ENCODE data around the gene KDM4D.
"Not testable (repeated sequence)": the region's sequence is repeated elsewhere in the genome, so short reads cannot be mapped to it uniquely, and the experiment has no call there.

Gene KDM4D

DNA sequence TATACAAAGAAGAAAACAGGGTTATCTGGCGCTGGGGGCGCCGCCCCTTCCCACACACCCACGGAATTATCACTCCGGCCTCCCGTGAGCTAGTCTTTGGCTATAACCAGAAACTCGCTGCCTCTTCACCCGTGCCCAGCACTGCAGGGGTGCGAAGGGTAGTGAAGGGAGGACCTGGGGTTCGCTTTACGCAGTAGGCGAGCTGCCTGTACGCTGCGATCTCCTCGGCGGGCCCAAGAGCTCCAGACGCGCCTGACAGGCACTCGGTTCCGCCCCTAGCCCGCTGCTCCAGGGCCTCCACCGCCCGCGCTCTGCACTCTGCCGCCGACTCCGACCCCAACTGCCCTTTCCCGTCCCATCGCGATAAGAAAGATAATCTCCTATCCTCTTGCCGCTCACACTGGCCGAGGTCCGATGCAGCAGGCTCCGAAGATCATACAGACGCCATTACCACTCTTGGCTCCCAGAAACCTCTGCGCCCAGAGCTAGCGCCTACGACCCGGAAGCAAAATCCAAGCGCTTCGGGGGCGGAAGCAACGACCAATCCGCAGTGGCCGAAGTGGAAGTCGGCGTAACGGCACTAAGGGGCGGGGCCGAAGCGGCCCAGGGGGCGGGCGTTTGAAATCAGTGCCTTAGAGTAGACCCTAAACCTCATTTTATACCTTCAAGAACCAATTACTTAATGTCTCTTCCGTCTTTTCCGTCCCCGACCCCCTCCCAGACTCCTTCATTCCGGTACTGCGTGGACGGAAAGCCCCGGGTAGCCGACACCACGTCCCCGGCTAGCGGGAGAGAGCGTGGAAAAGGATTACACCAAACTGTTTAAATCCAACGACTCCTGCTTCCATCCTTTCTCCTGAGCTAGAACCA lies at the start of gene KDM4D, which contains the start of gene CWC15:
Gene KDM4D, plus strand, starts transcription at position 611 of the 870 bp plus-strand sequence. CDS start 23,664 bp downstream, outside the sequence.
Gene CWC15, minus strand, starts transcription at position 458 of the 870 bp plus-strand sequence. CDS start 1,371 bp downstream, outside the sequence.
- peak; percentile 96 for DNase-seq

DNA sequence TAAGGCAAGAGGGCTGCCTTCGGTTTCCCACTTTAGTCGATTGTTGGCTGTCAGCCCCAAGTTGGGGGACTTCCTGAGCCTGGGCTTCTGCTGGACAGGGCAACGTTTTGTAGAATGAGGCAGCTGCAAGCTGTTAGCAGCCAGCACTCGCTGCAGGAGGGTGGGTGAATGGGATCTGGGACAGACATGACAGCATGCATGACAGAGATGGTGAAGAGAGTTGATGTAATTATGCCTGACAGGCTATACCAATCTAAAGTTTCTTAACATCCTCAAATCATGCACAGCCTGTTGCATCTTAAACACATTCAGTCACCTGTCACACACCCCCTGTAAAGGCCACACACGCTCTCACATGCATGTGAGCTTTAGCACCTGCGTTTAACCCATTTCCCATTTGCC lies 49.3 kb upstream of the KDM4D start:
- DNase-seq: no peak

- no peak for DNase-seq
These were observed 48.9 kb upstream of the KDM4D start for GRCh38 chr11:94924612-94925011.

GRCh38 chr11:94925422-94926270 lies 47.9 kb upstream of the KDM4D start:
- DNase-seq: no peak

DNA sequence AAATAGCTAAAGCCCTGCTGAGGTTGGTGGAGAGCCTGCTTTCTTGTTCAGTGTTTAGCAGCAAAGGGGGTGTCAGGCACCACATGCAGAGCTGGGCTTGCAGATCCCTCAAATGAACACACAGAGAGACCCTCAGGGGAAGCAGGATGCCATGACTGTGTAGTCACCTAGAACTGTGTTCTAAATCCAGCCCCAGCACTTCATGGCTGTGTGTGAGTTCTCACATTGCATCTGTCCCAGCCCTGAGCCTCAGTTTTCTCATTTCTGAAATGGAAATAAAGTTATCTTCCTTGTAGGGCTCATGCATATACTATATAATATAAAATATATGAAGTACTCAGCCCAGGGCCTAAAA lies 47.3 kb upstream of the KDM4D start:
- DNase-seq: no peak

DNA sequence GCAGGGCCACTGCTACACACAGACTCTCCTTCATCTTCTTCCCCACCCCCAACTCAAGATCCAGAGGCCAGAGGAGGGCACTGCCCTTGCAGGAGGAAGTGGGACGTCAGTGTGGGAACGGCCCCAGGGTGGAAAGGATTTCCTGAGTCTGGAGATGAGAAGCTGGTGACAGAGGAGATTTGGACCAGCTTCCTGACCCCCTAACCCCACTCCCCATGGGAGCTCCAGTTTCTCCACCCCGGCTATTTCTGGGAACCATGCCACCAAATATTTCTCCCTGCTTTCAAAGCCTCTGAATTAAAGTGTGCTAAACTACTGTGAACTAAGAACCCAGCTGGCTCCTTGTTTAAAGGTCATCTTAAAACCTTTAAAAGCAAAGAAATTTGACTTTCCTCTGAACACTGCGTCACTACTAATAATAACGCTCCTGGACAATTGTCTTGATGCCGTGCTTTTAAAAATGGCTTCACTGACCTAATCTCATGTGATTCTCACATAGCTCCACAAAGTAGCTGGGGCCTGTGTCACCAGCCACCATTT lies 46.7 kb upstream of the KDM4D start:
- DNase-seq: no peak

DNA sequence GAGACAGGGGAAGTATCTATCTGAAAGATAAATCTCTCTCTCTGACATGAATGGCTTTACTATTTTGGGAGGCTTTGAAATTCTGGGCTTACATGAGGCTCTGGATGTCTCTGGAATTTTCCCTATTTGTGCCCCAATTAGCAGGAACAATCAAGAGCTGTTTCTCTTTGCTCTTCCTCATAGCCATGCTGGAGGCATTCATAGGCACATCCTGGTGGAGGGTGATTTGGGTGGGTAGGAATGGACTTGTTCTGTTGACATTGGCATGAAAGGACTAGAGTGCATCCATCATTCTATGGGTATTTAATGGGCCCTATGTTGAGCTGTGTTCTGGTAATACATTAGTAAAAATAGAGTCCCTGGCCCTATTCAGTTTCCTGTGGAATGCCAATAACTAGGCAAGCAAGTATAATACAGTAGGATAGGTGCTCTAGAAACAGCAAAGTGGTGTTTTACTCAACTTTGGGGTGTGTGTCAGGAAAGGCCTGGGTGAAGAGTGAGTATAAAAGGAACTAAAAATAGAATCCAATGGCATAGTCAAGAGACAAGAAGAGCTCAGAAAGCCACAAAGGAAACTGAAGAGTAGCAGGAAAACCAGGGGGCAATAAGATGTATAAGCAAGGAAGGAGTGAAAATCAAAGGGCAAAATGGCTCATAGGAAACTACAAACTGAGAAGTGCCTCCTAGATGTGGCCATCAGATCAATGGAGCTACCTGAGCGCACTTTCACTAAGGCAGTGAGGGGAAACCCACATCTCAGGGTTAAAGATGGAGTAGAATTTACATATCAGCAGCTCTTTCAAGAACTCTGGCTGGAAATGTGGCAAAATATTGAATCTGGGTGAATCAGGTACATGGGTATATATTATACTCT lies 45.2 kb upstream of the KDM4D start:
- no peak for DNase-seq

DNA sequence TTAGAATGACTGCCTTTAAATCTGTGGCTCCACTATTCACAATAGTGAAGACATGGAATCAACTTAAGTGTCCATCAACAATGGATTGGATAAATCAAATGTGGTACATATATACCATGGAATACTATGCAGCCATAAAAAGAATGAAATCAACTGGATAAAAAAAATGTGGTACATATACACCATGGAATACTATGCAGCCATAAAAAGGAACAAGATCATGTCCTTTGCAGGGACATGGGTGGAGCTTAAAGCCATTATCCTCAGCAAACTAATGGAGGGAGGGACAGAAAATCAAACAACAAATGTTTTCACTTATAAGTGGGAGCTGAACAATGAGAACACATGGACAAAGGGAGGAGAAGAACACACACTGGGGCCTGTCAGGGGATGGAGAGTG lies 41.4 kb upstream of the KDM4D start:
- not testable (repeated sequence) for DNase-seq

DNA sequence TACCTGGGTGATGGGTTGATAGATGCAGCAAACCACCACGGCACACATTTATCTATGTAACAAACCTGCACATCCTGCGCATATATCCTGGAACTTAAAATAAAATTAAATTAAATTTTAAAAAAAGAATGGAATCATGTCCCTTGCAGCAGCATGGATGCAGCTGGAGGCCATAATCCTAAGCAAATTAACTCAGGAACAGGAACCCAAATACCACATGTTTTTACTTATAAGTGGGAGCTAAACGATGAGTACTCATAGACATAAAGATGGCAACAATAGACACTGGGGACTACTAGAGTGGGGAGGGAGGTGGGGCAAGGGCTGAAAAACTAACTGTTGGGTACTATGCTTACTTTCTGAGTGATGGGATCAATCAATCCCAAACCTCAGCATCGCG lies 41.0 kb upstream of the KDM4D start:
- no peak for DNase-seq

- no peak for DNase-seq
These were observed 40.0 kb upstream of the KDM4D start for GRCh38 chr11:94933223-94934130.

DNA sequence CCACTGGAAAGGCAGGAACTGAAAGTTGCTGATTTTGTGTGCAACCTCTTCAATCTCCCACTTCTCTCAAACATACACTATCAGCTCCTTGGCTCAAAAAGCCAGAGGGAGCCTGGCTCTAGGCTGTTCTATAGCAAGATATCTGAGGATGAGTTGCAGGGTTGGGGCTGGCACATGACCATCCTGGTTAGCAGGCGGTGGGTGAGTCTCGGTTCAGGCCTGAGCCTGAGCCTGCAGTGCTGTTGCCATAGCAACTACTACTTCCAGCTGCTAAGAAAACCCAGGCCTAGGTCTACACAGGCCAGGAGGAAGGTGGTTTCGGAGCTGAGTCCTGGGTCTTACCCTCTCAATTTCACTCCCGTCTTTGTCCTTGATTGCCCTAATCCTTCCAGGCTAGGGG lies 39.1 kb upstream of the KDM4D start:
- DNase-seq: no peak

DNA sequence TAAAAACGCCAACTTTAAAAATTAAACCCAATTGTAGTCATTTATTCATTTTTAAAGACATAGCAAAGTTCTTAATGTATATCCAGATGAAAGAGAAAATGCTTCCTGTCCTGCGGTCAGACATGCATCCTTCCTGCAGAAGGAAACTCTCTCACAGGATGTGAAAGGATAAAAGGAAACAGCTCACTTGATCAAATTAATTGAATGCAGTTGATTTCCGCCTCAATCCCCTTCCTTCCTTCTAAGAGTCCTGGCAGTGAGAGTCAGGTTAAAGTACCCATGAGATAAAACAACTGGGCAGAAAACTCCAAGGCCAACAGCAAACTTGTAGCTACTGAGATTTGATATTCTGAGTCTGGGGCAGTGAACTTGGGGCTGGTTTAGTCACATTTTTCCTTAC lies 38.7 kb upstream of the KDM4D start:
- DNase-seq: no peak

GRCh38 chr11:94938095-94939055 lies 35.1 kb upstream of the KDM4D start:
- no peak for DNase-seq

GRCh38 chr11:94939346-94939745 lies 34.2 kb upstream of the KDM4D start:
- DNase-seq: no peak

DNA sequence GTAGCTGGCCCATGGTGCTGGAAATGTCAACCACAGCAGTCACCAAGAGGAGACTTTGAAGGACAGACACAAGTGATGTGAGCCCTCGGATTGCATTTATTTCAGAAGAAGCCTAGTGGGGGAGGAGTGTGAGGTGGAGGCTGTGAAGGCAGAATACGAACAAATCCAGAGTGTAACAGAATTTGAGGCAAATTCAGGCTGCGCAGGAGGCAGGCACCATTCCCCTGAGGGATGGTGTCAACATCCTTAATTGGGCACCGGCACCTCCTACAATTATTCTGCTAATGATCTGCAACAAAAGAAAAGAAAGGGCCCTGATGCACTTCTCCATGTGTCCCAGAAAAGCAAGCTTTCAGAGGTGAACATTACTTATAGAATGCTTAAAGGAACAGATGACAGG lies 32.4 kb upstream of the KDM4D start:
- no peak for DNase-seq

DNA sequence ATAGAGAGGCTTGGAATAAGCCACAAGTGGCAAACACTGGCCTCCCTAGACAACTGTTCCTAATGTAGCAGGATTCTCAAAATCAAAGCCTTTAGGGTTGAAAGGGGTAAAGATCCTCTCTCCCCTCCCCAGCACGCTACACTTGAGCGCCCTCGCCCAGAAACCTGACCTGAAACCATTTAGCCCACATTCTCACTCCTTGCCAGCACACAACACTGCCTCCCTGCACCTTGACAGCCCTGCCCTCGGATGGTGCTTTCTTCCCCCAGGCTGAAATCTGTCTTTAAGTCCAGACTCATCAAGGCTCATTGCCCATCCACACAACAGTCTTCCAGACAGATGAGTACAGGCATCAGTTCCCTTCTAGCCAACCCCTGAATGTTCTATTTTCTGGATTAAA lies 26.7 kb upstream of the KDM4D start:
- no peak for DNase-seq

- DNase-seq: no peak
These were observed 25.4 kb upstream of the KDM4D start for GRCh38 chr11:94948070-94948617.

DNA sequence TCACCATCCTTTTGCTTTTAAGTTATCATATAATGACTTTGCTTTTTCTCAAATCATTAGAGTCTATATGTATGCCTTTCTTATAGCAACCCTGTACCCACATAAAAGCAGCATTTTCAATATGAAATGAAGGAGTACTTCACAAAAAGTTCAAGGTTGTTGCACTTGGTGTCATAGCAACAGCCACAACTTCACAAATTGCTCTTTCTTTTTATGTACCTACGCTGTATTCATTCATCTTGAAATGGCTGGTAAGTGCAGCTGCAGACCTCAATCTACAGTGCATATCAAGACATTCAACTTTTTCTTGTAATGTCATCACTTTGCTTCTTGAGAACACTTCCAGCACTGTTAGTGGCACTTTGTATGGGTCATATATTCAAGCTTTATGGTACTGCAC lies 18.8 kb upstream of the KDM4D start:
- DNase-seq: no peak

GRCh38 chr11:94956963-94957362 lies 16.5 kb upstream of the KDM4D start:
- DNase-seq: no peak

GRCh38 chr11:94958121-94958696 lies 15.3 kb upstream of the KDM4D start:
- DNase-seq: no peak
